Measurements from ENCODE around the gene COL23A1.

Gene COL23A1

GRCh38 chr5:178453224-178453623, 137.0 kb downstream of the COL23A1 start:
- DNase-seq, result no peak

- DNase-seq, result no peak
Observed at GRCh38 chr5:178450121-178451028, 139.8 kb downstream of the COL23A1 start.

GRCh38 chr5:178449163-178450070, 140.8 kb downstream of the COL23A1 start:
- DNase-seq, result no peak

- no peak for DNase-seq
Observed at GRCh38 chr5:178445534-178445933, 144.7 kb downstream of the COL23A1 start.

GRCh38 chr5:178442405-178443257, 147.6 kb downstream of the COL23A1 start:
- DNase-seq, result no peak

- DNase-seq, result no peak
Observed at GRCh38 chr5:178441486-178442270, 148.5 kb downstream of the COL23A1 start.

GRCh38 chr5:178440181-178440580, 150.0 kb downstream of the COL23A1 start:
- no peak for DNase-seq

- no peak for DNase-seq
Observed at GRCh38 chr5:178439493-178440180, 150.6 kb downstream of the COL23A1 start.

GRCh38 chr5:178438796-178439195, 151.4 kb downstream of the COL23A1 start:
- no peak for DNase-seq

GRCh38 chr5:178437386-178438075, 152.7 kb downstream of the COL23A1 start:
- DNase-seq, result no peak

- no peak for DNase-seq
Observed at GRCh38 chr5:178436326-178436940, 153.8 kb downstream of the COL23A1 start.

GRCh38 chr5:178435321-178436238, 154.6 kb downstream of the COL23A1 start:
- DNase-seq, result no peak

- no peak for DNase-seq
Observed at GRCh38 chr5:178434851-178435250, 155.3 kb downstream of the COL23A1 start.

GRCh38 chr5:178434016-178434761, 156.0 kb downstream of the COL23A1 start:
- DNase-seq, result no peak

- DNase-seq, result no peak
Observed at GRCh38 chr5:178433273-178433775, 156.9 kb downstream of the COL23A1 start.

- no peak for DNase-seq
Observed at GRCh38 chr5:178432421-178433272, 157.5 kb downstream of the COL23A1 start.

GRCh38 chr5:178431782-178432165, 158.4 kb downstream of the COL23A1 start:
- no peak for DNase-seq
